ENCODE measurements around the gene ARHGAP44.

ARHGAP44 gene

GRCh38 chr17:13038931-13039665, 249.8 kb downstream of the ARHGAP44 start (continued):
- no peak for TF ChIP-seq ZNF621 (tag by site-specific recombination; IDR thresholded peaks at IDR 0.05)
- no peak for TF ChIP-seq ZNF658 (tag by site-specific recombination; IDR thresholded peaks at IDR 0.05)
- no peak for TF ChIP-seq ZFP3 (tag by site-specific recombination; IDR thresholded peaks at IDR 0.05; ENCODE audit: low read depth)
- no peak for TF ChIP-seq ZNF600 (tag by site-specific recombination; IDR thresholded peaks at IDR 0.05)
- no peak for TF ChIP-seq ZNF140 (tag by site-specific recombination; IDR thresholded peaks at IDR 0.05)
- no peak for TF ChIP-seq ZNF391 (tag by site-specific recombination; IDR thresholded peaks at IDR 0.05; ENCODE audit: borderline replicate concordance, low read depth)
- TF ChIP-seq PRDM2 (tag by site-specific recombination; IDR thresholded peaks at IDR 0.05; ENCODE audit: borderline replicate concordance) = no peak
- no peak for TF ChIP-seq SCRT1 (tag by site-specific recombination; IDR thresholded peaks at IDR 0.05; ENCODE audit: borderline replicate concordance)
- TF ChIP-seq ZNF302 (tag by site-specific recombination; IDR thresholded peaks at IDR 0.05; ENCODE audit: low read depth) = no peak
- no peak for TF ChIP-seq ZSCAN16 (tag by site-specific recombination; IDR thresholded peaks at IDR 0.05)

All from HEK293 (cell line).